Neuron (in vitro differentiated cells): ENCODE data around the gene MEFV.

Experiments
- H2AFZ ChIP-seq: one replicate; pipeline ENCODE4 v1.6.1; 2013; ENCODE audit warnings: low read depth, mild to moderate bottlenecking, inconsistent platforms, low read length, moderate library complexity
- H3K27me3 ChIP-seq: one replicate; pipeline ENCODE4 v1.6.1; 2013; ENCODE audit warnings: low read length; ENCODE audit not compliant: insufficient read depth
- H3K36me3 ChIP-seq: one replicate; pipeline ENCODE4 v1.6.1; 2013; ENCODE audit warnings: low read length; ENCODE audit not compliant: insufficient read depth
- H3K4me1 ChIP-seq: one replicate; pipeline ENCODE4 v1.6.1; 2013; ENCODE audit warnings: low read length; ENCODE audit not compliant: insufficient read depth
- H3K4me3 ChIP-seq: 2 replicates; pipeline ENCODE4 v1.5.1; 2013; ENCODE audit warnings: mild to moderate bottlenecking, low read length, moderate library complexity
- H3K9me3 ChIP-seq: one replicate; pipeline ENCODE4 v1.6.1; 2013; ENCODE audit warnings: low read length

Gene MEFV

DNA sequence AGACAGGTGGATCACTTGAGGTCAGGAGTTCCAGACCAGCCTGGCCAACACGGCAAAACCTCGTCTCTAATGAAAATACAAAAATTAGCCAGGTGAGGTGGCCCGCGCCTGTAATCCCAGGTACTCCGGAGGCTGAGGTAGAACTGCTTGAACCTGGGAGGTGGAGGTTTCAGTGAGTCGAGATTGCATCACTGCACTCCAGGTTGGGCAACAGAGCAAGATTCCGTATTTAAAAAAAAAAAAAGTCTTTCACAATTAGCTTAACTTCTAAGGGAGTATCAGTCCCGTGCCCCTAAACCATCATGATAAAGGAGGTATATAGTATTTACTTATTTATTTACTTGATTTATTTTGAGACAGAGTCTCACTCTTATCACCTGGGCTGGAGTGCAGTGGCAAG, 3.4 kb upstream of the MEFV start:
- H3K36me3 ChIP-seq, result no peaks in the 10 kb centered on the region
- no peaks in the 10 kb centered on the region for H3K9me3 ChIP-seq
- no peak overlapping the region for H2AFZ ChIP-seq
- H3K4me3 ChIP-seq, result no peak overlapping the region
- H3K27me3 ChIP-seq, result peaks cover 8% of the 10 kb centered on the region
- H3K4me1 ChIP-seq, result no peaks in the 10 kb centered on the region

DNA sequence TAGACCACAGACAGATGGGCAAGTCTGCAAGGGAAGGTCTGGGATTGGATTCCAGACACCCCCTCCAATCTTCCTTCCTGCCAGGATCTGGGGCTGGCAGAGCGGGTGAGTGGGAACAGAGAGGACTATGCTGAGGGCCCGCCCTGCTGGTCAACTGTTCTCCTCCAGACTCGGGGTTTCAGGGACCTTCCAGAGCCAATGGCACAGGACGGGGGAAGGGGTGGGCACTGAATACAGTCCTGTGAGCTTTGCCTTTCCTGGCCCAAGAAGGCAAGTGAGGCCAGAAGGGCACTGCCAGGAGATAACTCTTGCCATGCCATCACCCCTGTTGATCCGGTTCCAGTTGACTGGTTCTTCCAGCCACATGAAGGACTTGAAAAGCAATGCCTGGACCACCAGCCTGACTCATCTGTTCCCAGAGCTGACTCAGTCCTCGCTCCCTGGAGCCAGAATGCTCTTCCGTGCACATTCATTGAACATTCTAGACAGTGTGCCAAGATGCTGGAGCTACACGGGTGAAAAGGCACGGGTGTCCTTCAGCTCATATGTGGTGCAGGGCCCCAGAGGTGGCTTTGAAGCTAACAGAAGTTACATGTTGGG, 533 bp upstream of the MEFV start:
- no peak overlapping the region for H2AFZ ChIP-seq
- H3K4me3 ChIP-seq, result no peak overlapping the region
- no peaks in the 10 kb centered on the region for H3K9me3 ChIP-seq
- H3K36me3 ChIP-seq, result no peaks in the 10 kb centered on the region
- H3K4me1 ChIP-seq, result no peaks in the 10 kb centered on the region
- H3K27me3 ChIP-seq, result peaks cover 15% of the 10 kb centered on the region

DNA sequence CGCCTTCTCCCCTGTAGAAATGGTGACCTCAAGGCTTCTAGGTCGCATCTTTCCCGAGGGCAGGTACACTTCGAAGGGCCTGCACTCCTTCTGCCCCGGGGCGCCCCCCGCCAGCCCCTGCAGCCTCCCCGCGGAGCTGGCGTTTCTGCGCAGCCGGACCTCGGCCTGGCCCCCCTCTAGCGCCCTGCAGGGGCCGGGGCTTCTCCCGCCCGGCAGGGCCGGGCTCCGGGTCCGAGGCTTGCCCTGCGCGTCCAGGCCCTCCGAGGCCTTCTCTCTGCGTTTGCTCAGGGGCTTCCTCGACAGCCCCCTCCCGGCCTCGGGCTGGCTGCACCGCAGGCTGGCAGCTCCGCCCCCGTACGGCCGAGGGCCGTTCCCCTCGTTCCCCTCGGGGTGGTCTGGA, 2.1 kb downstream of the MEFV start:
- Histone ChIP-seq H3K4me3 (no peak overlapping the region), H3K4me1 (no peaks in the 10 kb centered on the region), H3K27me3 (peaks cover 22% of the 10 kb centered on the region), H3K36me3 (no peaks in the 10 kb centered on the region), H2AFZ (no peak overlapping the region), H3K9me3 (no peaks in the 10 kb centered on the region)

DNA sequence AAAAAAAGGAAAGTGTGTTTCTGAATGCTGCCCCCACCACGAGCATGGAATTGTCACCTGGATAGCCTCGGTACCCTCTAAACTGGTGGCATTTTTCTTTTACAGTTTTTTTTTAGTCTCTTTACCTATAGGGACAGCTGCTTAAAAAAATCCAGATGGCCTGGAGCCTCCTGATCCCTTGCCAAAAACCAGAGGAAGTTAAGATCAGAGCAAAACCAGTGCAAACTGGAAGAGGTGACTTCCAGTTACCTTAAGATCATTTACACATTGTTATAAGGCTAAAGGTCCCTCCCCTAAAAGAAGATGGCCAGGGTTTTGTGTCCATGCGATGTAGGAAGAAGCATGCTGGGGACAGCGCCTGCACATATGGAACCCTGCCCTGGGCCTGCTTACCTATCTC, 3.5 kb downstream of the MEFV start:
- Histone ChIP-seq H3K4me3 (no peak overlapping the region), H3K27me3 (peaks cover 32% of the 10 kb centered on the region), H3K36me3 (no peaks in the 10 kb centered on the region), H3K4me1 (no peaks in the 10 kb centered on the region), H2AFZ (no peak overlapping the region), H3K9me3 (no peaks in the 10 kb centered on the region)

DNA sequence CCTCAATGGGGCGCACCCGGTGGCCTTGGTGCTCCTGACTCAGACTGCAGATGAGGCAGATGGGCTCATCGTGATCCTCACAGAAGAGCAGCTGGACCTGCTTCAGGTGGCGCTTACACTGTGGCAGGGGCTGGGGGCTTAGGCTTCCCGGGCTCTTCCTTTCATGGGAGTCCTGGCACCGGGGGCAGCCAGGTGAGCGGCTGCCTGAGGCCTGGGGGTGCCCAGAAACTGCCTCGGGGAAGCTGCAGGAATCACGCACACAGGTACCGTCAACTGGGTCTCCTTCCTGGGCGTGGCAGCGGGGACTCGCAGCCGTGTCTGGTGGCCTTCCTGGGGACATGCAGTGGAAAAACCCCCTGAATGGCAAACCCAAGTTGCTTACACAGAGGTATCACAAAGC, 7.0 kb downstream of the MEFV start:
- Histone ChIP-seq H3K36me3 (no peaks in the 10 kb centered on the region), H3K4me3 (no peak overlapping the region), H2AFZ (no peak overlapping the region), H3K4me1 (no peaks in the 10 kb centered on the region), H3K27me3 (peaks cover 38% of the 10 kb centered on the region), H3K9me3 (no peaks in the 10 kb centered on the region)

DNA sequence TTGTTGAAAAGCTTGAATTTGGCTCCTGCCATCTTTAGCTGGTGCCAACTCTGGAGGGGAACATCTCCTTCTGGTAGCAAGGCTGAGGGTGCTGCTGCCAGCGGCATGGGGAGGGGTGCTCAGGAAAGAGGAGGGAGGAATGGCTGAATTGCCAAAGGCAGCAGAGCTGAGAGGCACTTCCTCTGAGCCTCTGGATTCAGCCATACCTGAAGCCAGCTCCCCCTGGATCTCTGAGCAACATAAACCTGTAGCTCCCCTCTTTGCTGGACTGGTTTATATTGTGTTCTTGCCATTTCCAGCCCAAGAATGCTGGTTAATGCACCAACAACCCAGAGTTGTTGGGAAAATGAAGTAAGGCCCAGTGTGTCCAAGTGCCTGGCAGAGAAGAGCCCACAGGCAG, 7.4 kb downstream of the MEFV start:
- Histone ChIP-seq H3K4me3 (no peak overlapping the region), H3K36me3 (no peaks in the 10 kb centered on the region), H2AFZ (no peak overlapping the region), H3K9me3 (peaks cover 2% of the 10 kb centered on the region), H3K27me3 (peaks cover 40% of the 10 kb centered on the region), H3K4me1 (no peaks in the 10 kb centered on the region)

DNA sequence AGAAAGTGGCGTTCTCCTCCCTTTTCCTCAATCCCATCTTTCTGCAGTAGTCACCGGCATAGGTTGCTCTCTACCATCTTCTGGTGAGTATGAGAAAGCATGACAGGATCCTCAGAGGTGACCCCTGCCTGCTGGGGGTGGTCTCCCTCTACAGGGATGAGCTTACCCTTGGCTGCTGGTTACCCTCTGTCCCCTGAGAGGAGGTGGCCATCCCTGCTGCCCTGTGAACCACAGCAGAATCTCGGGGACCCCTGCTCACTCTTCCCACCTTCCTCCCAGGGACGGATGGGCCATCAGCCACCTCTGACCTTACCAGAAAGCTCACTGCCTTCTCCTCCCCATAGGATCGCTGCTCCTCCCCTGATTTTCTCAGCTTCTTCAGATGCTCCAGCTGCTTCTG, 7.8 kb downstream of the MEFV start:
- Histone ChIP-seq H3K9me3 (peaks cover 2% of the 10 kb centered on the region), H3K4me1 (no peaks in the 10 kb centered on the region), H3K4me3 (no peak overlapping the region), H2AFZ (no peak overlapping the region), H3K36me3 (no peaks in the 10 kb centered on the region), H3K27me3 (peaks cover 41% of the 10 kb centered on the region)

DNA sequence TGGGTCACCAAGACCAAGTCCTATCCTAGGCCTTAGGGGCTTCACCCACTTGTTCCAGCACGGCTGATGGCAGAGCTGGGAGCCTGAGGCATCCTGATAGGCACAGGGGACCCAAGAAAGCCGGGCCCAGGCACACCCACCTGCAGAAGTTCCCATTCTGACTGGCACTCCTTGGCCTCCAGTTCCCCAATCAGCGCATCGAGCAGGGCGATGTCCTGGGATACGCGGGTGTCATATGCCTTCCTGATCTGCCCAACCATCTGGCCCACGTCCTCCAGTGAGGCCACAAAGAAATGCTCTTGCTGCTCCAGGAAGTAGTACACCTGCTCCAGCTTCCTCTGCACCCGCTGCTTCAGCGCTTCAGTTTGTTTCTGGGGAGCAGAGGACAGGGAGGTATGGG, 9.6 kb downstream of the MEFV start:
- H3K4me1 ChIP-seq, result no peaks in the 10 kb centered on the region
- no peak overlapping the region for H3K4me3 ChIP-seq
- H3K27me3 ChIP-seq, result peaks cover 47% of the 10 kb centered on the region
- peaks cover 2% of the 10 kb centered on the region for H3K9me3 ChIP-seq
- H2AFZ ChIP-seq, result no peak overlapping the region
- H3K36me3 ChIP-seq, result no peaks in the 10 kb centered on the region

DNA sequence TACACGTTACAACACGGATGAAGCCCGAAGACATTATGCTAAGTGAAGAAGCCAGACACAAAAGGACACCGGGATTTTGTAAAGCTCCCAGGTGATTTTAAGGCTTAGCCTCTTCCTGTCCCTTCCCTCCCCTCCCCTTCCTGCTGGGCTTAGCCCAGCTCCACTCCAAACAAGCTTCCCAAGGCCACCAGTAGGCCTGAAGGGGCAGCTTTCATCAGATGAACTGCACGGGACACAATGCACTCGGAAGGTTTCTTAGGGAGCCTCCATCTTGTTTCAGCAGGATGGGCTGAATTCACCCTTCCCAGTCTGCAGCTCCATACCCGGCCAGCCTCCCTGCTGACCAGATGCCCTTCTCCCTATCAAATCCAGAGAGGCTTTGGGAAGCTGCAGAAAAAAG, 10.4 kb downstream of the MEFV start:
- Histone ChIP-seq H3K36me3 (no peaks in the 10 kb centered on the region), H3K4me1 (no peaks in the 10 kb centered on the region), H2AFZ (no peak overlapping the region), H3K27me3 (peaks cover 47% of the 10 kb centered on the region), H3K9me3 (peaks cover 2% of the 10 kb centered on the region), H3K4me3 (no peak overlapping the region)

DNA sequence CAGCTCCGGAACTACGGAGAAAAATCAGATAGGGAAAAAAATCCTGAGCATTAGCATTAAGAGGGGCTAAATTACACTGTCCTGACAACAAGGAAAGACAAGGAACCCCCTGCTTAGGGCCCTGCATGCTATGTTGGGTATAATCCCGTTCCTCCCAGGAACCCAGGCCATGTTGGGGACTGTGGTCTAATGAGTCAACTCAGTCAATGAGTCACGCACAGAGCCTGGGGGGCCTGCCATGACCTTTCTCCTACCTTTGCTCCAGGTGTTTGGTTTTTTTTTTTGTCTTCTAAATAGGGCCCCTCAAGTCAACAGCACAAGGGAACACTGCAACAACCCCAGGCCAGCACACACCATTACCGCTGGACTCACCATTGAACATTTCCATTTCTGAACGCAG, 12.6 kb downstream of the MEFV start:
- no peaks in the 10 kb centered on the region for H3K4me1 ChIP-seq
- H3K36me3 ChIP-seq, result no peaks in the 10 kb centered on the region
- no peak overlapping the region for H3K4me3 ChIP-seq
- H2AFZ ChIP-seq, result no peak overlapping the region
- H3K9me3 ChIP-seq, result peaks cover 2% of the 10 kb centered on the region
- H3K27me3 ChIP-seq, result peaks cover 35% of the 10 kb centered on the region

DNA sequence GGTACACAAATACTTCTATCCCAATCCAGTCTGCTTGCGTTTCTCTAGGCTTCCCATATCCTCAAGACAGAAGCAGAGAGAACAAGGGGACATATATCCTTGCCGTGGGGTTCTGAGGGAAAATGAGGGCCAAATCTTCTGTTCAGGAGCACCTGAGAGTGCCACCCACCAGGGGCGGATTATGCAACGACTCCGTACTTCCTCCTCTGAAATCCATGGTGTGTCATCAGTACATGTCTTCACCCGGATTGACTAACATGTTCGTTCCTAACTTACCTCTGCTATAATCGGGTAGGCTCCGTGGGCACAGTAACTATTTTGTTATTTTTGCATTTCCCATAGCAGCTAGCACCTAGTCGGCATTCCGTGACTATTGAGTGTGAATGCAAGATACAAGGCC, 13.7 kb downstream of the MEFV start:
- H3K4me3 ChIP-seq, result no peak overlapping the region
- no peaks in the 10 kb centered on the region for H3K36me3 ChIP-seq
- peaks cover 30% of the 10 kb centered on the region for H3K27me3 ChIP-seq
- H3K9me3 ChIP-seq, result peaks cover 2% of the 10 kb centered on the region
- H3K4me1 ChIP-seq, result no peaks in the 10 kb centered on the region
- no peak overlapping the region for H2AFZ ChIP-seq

DNA sequence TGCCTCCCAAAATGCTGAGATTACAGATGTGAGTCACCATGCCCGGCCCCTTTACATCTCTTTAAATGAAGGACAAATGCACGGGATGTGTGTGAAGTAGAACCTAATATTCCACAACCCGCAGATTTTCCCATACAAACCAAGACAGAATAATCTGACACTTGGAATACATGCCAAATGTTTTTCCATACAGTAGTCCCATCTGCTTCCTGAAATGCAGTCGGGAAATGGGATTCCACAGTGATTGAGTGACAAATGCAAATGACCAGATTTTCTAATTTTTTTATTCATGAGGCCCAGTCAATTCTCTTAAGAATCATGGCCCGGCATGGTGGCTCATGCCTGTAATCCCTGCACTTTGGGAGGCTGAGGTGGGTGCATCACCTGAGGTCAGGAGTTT, 14.7 kb downstream of the MEFV start:
- no peaks in the 10 kb centered on the region for H3K36me3 ChIP-seq
- H3K9me3 ChIP-seq, result peaks cover 2% of the 10 kb centered on the region
- peaks cover 24% of the 10 kb centered on the region for H3K27me3 ChIP-seq
- no peaks in the 10 kb centered on the region for H3K4me1 ChIP-seq
- no peak overlapping the region for H2AFZ ChIP-seq
- no peak overlapping the region for H3K4me3 ChIP-seq

DNA sequence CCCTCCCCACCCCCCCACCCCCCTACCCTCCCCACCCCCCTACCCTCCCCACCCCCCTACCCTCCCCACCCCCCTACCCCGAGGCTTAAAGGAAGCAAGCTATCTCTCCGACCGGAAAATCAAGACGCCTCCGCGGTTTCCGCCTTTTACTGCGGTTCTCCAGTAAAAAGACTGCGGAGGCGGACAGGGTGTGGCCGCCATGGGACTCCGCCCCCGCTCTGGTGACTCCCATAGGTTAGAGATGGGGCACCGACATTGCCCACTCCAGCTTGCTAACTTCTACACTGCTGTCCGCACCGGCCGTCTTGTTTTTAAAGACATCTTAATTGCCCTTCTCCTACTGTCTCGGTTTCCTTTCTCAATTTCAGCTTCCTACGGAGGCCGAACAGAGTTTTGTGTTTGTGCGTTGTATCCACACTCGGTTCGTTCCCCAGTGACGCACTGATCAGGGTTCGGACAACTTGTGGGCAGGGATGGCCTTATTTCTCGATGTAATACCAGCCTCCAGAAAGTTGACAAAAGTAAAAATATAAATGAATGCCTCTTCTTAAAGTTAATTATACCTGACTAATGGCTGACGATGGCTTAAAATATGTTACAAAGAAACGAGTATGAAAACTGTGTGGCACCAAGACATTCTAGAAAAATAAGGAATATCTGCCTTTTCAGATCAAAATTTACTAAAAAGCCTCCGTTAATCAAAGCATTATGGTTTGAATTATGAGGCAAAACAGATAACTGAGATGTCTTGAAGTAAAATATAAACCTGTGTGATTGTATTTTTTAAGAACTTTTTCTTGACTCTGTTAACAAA, 20.4 kb downstream of the MEFV start:
- peaks cover 2% of the 10 kb centered on the region for H3K9me3 ChIP-seq
- H3K4me3 ChIP-seq, result no peak overlapping the region
- H3K36me3 ChIP-seq, result peaks cover 26% of the 10 kb centered on the region

More for the DNA sequence above, 20.4 kb downstream of the MEFV start:
- Histone ChIP-seq H3K27me3 (no peaks in the 10 kb centered on the region), H3K4me1 (peaks cover 6% of the 10 kb centered on the region), H2AFZ (no peak overlapping the region)
